GM10266 (cell line): ENCODE data around the gene VAT1L.

Experiments used
- DNase-seq: peaks from one replicate; pipeline ENCODE4 v3.0.0; 2012; ENCODE audit errors: extremely low spot score
- CTCF ChIP-seq: IDR thresholded peaks from 2 replicates; pipeline ENCODE4 v1.5.1; 2012; ENCODE audit warnings: mild to moderate bottlenecking, low read depth; ENCODE audit not compliant: control insufficient read depth, insufficient read depth; ENCODE audit errors: missing control alignments

The VAT1L gene

GRCh38 chr16:77868052-77868451 is 79.7 kb downstream of the VAT1L start:
- TF ChIP-seq CTCF, result no peak
- DNase-seq, result no peak

- DNase-seq, result no peak
- no peak for TF ChIP-seq CTCF
Observed at GRCh38 chr16:77868478-77868877, 80.1 kb downstream of the VAT1L start.

GRCh38 chr16:77869997-77870813 is 81.8 kb downstream of the VAT1L start:
- no peak for DNase-seq
- TF ChIP-seq CTCF, result no peak

GRCh38 chr16:77871932-77872331 is 83.6 kb downstream of the VAT1L start:
- no peak for DNase-seq
- no peak for TF ChIP-seq CTCF

GRCh38 chr16:77873066-77873465 is 84.7 kb downstream of the VAT1L start:
- DNase-seq, result no peak
- TF ChIP-seq CTCF, result no peak

GRCh38 chr16:77874347-77874746 is 86.0 kb downstream of the VAT1L start:
- DNase-seq, result no peak
- no peak for TF ChIP-seq CTCF

- no peak for TF ChIP-seq CTCF
- DNase-seq, result no peak
Observed at GRCh38 chr16:77876776-77877175, 88.4 kb downstream of the VAT1L start.
